Endothelial cell (in vitro differentiated cells): ENCODE data around the gene SEMA3G. TPM values are rescaled to one million over a fixed set of nuclear protein-coding genes. Genes with fewer than 3 reads are reported as not detected.
A peak's percentile ranks its signal among the peaks of the same experiment; 100 is the strongest.

Experiments used
- DNase-seq: peaks from one replicate; pipeline ENCODE4 v3.0.0; 2021; ENCODE audit warnings: low spot score
- H3K27ac Mint-ChIP-seq: one replicate; pipeline ENCODE4 v1.8.0; 2021; ENCODE audit warnings: mixed read lengths, inconsistent platforms; ENCODE audit not compliant: unreplicated experiment
- H3K27me3 Mint-ChIP-seq: one replicate; pipeline ENCODE4 v1.8.0; 2021; ENCODE audit warnings: mild to moderate bottlenecking, moderate library complexity, mixed read lengths, inconsistent platforms; ENCODE audit not compliant: unreplicated experiment
- H3K36me3 Mint-ChIP-seq: one replicate; pipeline ENCODE4 v1.8.0; 2021; ENCODE audit warnings: mild to moderate bottlenecking, low read depth, mixed read lengths, inconsistent platforms; ENCODE audit not compliant: unreplicated experiment
- H3K4me1 Mint-ChIP-seq: one replicate; pipeline ENCODE4 v1.8.0; 2021; ENCODE audit warnings: mild to moderate bottlenecking, mixed read lengths, inconsistent platforms; ENCODE audit not compliant: unreplicated experiment
- H3K4me3 Mint-ChIP-seq: one replicate; pipeline ENCODE4 v1.8.0; 2021; ENCODE audit warnings: mild to moderate bottlenecking, mixed read lengths, inconsistent platforms; ENCODE audit not compliant: unreplicated experiment
- H3K9me3 Mint-ChIP-seq: one replicate; pipeline ENCODE4 v1.8.0; 2021; ENCODE audit warnings: mixed read lengths, inconsistent platforms; ENCODE audit not compliant: unreplicated experiment
- long read RNA-seq: library from polyadenylated mRNA; unstranded; transcript quantifications from one replicate; pipeline ENCODE4 v2.0.0, GENCODE V29; 2020; ENCODE audit not compliant: unreplicated experiment
- total RNA-seq: library from RNA; stranded (reverse); fragmentation: NEBNext Ultra II Directional; extraction: Animal tissue kit (Norgen Biotek cat#: 25700); gene quantifications from one replicate; pipeline ENCODE4 v1.2.1, GENCODE V29; 2021; ENCODE audit not compliant: unreplicated experiment
- TF ChIP-seq, protein P1 (sequence below): fragments of 200-600 bp; sonication (generic); IDR thresholded peaks from one replicate; pipeline ENCODE4 v1.5.0; 2021; ENCODE audit warnings: antibody characterized with exemption; ENCODE audit not compliant: unreplicated experiment

SEMA3G gene
- total RNA-seq: 175 TPM
- long read RNA-seq, partial matches to known transcripts: 0 of 7 reads
- long read RNA-seq, other reads (novel, unspliced or antisense): 7 of 7 reads

GRCh38 chr3:52444860-52445793, at the start of gene SEMA3G:
SEMA3G (minus strand) TSS chr3:52445103; CDS start chr3:52445027, 76 bp downstream.
- peak; percentile 77 for DNase-seq
- Mint-ChIP-seq H3K36me3 (no peaks in the 10 kb centered on the region), H3K4me3 (peak within 1 kb of the TSS; percentile 96), H3K27ac (peak within 1 kb of the TSS; percentile 30), H3K9me3 (no peaks in the 10 kb centered on the region), H3K4me1 (peaks cover 53% of the 10 kb centered on the region), H3K27me3 (peaks cover 15% of the 10 kb centered on the region)
- TF ChIP-seq, protein P1, sequence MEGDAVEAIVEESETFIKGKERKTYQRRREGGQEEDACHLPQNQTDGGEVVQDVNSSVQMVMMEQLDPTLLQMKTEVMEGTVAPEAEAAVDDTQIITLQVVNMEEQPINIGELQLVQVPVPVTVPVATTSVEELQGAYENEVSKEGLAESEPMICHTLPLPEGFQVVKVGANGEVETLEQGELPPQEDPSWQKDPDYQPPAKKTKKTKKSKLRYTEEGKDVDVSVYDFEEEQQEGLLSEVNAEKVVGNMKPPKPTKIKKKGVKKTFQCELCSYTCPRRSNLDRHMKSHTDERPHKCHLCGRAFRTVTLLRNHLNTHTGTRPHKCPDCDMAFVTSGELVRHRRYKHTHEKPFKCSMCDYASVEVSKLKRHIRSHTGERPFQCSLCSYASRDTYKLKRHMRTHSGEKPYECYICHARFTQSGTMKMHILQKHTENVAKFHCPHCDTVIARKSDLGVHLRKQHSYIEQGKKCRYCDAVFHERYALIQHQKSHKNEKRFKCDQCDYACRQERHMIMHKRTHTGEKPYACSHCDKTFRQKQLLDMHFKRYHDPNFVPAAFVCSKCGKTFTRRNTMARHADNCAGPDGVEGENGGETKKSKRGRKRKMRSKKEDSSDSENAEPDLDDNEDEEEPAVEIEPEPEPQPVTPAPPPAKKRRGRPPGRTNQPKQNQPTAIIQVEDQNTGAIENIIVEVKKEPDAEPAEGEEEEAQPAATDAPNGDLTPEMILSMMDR: peak; percentile 60

DNA sequence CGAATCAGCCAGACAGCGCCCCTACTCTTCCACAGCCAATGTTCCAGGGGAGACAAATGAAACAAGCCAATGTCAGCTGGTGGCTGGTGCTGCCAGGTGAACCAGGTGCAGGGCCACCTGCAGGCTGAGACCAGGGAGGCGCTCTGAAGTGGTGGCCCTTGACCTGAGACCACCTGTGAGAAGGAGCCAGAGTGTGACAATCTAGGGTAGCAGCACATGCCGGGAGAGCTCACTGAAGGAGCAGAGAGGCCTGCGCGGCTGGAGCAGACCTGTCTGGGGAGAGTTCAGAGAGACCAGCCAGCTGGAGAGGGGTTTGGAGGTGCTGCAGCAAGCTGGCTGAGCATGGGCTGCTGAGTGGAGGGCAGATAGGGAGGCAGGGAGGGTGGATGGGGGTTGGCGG, 49.5 kb upstream of the SEMA3G start:
- no peak for DNase-seq
- Mint-ChIP-seq H3K9me3 (no peaks in the 10 kb centered on the region), H3K4me3 (peak overlapping the region; percentile 88), H3K27ac (peak overlapping the region; percentile 92), H3K36me3 (peaks cover 28% of the 10 kb centered on the region), H3K4me1 (peaks cover 79% of the 10 kb centered on the region), H3K27me3 (peaks cover 11% of the 10 kb centered on the region)
- TF ChIP-seq, protein P1: no peak

- Mint-ChIP-seq H3K4me1 (peaks cover 73% of the 10 kb centered on the region), H3K27me3 (peaks cover 11% of the 10 kb centered on the region), H3K36me3 (peaks cover 28% of the 10 kb centered on the region), H3K27ac (no peak overlapping the region), H3K9me3 (no peaks in the 10 kb centered on the region), H3K4me3 (no peak overlapping the region)
- no peak for DNase-seq
- TF ChIP-seq, protein P1: no peak
Measured at GRCh38 chr3:52493232-52494017, 48.5 kb upstream of the SEMA3G start.

GRCh38 chr3:52492059-52492458, 47.2 kb upstream of the SEMA3G start:
- no peak for DNase-seq
- TF ChIP-seq, protein P1: no peak
- Mint-ChIP-seq H3K9me3 (no peaks in the 10 kb centered on the region), H3K36me3 (peaks cover 25% of the 10 kb centered on the region), H3K27me3 (peaks cover 18% of the 10 kb centered on the region), H3K4me3 (peak overlapping the region; percentile 37), H3K4me1 (peaks cover 65% of the 10 kb centered on the region), H3K27ac (peak overlapping the region; percentile 92)
